HFFc6 (cell line): ENCODE data around the gene OAS2. TPM values are rescaled to one million over a fixed set of nuclear protein-coding genes. Genes with fewer than 3 reads are reported as not detected.

Source experiments
- DNase-seq: peaks from one replicate; pipeline ENCODE4 v3.0.0-alpha.2; 2018
- H3K27ac Mint-ChIP-seq: 2 replicates; pipeline ENCODE4 v1.8.0; 2020; ENCODE audit warnings: mild to moderate bottlenecking, mixed read lengths
- H3K27me3 Mint-ChIP-seq: 2 replicates; pipeline ENCODE4 v1.8.0; 2021; ENCODE audit warnings: mild to moderate bottlenecking, moderate library complexity, mixed read lengths; ENCODE audit not compliant: insufficient read depth
- H3K36me3 Mint-ChIP-seq: 2 replicates; pipeline ENCODE4 v1.8.0; 2021; ENCODE audit warnings: low read depth, mixed read lengths
- H3K4me1 Mint-ChIP-seq: 2 replicates; pipeline ENCODE4 v1.8.0; 2020; ENCODE audit warnings: low read depth, mixed read lengths
- H3K4me3 Mint-ChIP-seq: 2 replicates; pipeline ENCODE4 v1.8.0; 2020; ENCODE audit warnings: mild to moderate bottlenecking, moderate library complexity, mixed read lengths
- H3K9me3 Mint-ChIP-seq: 2 replicates; pipeline ENCODE4 v1.8.0; 2020; ENCODE audit warnings: mild to moderate bottlenecking, mixed read lengths
- total RNA-seq, 6 experiments: library from RNA; stranded (reverse); fragmentation: NEBNext Ultra II Directional; extraction: Animal tissue kit (Norgen Biotek cat#: 25700); gene quantifications; 2 replicates in 1 of 6; 3 replicates in 5 of 6; pipeline ENCODE4 v1.2.3, GENCODE V29; 2021
- TF ChIP-seq, protein P1 (sequence below): fragments of 200-600 bp; sonication (generic); IDR thresholded peaks from 2 replicates; pipeline ENCODE4 v1.5.0; 2021; ENCODE audit warnings: antibody characterized with exemption, mild to moderate bottlenecking

The OAS2 gene
- total RNA-seq, 6 experiments from 2014 or later, result 0.28 to 0.63 (median 0.47) TPM

DNA sequence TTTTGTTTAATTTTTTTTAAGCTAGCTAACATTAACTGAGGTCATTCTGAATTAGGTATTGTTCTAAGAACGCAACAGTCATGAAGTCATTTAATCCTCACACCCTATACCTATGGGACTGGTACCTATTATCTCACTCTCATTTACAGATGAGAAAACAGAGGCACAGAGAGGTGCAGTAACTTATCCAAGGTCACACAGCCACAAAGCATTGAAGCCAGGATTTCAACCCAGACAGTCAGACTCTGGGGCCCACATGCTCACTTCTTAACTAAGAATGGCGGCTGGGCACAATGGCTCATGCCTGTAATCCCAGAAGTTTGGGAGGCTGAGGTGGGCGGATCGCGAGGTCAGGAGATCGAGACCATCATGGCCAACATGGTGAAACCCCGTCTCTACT is 63.2 kb downstream of the OAS2 start:
- TF ChIP-seq, protein P1, sequence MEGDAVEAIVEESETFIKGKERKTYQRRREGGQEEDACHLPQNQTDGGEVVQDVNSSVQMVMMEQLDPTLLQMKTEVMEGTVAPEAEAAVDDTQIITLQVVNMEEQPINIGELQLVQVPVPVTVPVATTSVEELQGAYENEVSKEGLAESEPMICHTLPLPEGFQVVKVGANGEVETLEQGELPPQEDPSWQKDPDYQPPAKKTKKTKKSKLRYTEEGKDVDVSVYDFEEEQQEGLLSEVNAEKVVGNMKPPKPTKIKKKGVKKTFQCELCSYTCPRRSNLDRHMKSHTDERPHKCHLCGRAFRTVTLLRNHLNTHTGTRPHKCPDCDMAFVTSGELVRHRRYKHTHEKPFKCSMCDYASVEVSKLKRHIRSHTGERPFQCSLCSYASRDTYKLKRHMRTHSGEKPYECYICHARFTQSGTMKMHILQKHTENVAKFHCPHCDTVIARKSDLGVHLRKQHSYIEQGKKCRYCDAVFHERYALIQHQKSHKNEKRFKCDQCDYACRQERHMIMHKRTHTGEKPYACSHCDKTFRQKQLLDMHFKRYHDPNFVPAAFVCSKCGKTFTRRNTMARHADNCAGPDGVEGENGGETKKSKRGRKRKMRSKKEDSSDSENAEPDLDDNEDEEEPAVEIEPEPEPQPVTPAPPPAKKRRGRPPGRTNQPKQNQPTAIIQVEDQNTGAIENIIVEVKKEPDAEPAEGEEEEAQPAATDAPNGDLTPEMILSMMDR, result no peak
- Mint-ChIP-seq H3K9me3 (no peaks in the 10 kb centered on the region), H3K27me3 (peaks cover 5% of the 10 kb centered on the region), H3K36me3 (no peaks in the 10 kb centered on the region), H3K27ac (no peak overlapping the region), H3K4me3 (no peak overlapping the region), H3K4me1 (peaks cover 14% of the 10 kb centered on the region)
- DNase-seq, result no peak

- TF ChIP-seq, protein P1, result no peak
- H3K36me3 Mint-ChIP-seq, result no peaks in the 10 kb centered on the region
- H3K27ac Mint-ChIP-seq, result no peak overlapping the region
- H3K4me1 Mint-ChIP-seq, result peaks cover 14% of the 10 kb centered on the region
- no peak overlapping the region for H3K4me3 Mint-ChIP-seq
- peaks cover 8% of the 10 kb centered on the region for H3K27me3 Mint-ChIP-seq
- DNase-seq, result no peak
- H3K9me3 Mint-ChIP-seq, result no peaks in the 10 kb centered on the region
Observed at GRCh38 chr12:113043240-113043639, 64.9 kb downstream of the OAS2 start.

DNA sequence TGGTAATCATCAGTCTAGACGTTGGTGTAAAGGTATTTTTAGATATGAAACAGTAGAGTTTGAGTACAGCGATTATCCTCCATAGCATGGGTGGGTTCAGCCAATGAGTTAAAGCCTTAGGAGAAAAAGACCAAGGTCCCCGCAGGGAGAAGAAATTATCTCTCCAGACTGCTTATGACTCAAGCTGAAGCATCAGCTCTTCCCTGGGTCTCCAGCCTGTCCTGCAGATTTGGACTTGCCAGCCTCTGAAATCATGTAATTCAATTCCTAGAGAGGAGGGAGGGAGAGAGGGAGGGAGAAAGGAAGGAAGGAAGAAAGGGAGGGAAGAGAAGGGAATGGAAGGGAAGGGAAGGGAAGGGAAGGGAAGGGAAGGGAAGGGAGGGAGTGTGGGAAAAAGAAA is 66.2 kb downstream of the OAS2 start:
- TF ChIP-seq, protein P1, result no peak
- H3K27me3 Mint-ChIP-seq, result peaks cover 8% of the 10 kb centered on the region
- H3K4me1 Mint-ChIP-seq, result peaks cover 14% of the 10 kb centered on the region
- DNase-seq, result no peak
- no peaks in the 10 kb centered on the region for H3K9me3 Mint-ChIP-seq
- no peak overlapping the region for H3K4me3 Mint-ChIP-seq
- no peaks in the 10 kb centered on the region for H3K36me3 Mint-ChIP-seq
- no peak overlapping the region for H3K27ac Mint-ChIP-seq

DNA sequence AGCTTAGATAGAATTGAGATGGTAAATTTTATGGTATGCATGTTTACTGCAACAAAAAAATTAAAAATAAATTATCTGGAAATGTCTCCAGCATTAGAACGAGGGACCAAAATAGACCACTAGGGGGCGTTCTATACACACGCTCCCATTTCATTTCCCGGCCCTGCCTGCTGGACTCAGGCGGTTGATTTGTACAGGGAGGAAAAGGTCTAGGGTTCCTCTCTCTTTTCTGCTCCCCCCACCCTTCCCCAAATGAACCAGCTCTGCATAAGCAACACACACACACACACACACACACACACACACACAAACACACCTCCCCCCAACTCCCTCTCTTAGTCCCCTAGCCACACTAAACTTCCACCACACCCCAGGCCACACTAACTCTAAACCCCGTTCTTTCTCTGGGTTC is 70.4 kb downstream of the OAS2 start:
- Mint-ChIP-seq H3K36me3 (no peaks in the 10 kb centered on the region), H3K27ac (no peak overlapping the region), H3K27me3 (peaks cover 21% of the 10 kb centered on the region), H3K9me3 (no peaks in the 10 kb centered on the region), H3K4me1 (no peaks in the 10 kb centered on the region), H3K4me3 (no peak overlapping the region)
- DNase-seq, result peak; percentile 59
- TF ChIP-seq, protein P1, result peak; percentile 90

- H3K36me3 Mint-ChIP-seq, result no peaks in the 10 kb centered on the region
- H3K27me3 Mint-ChIP-seq, result peaks cover 24% of the 10 kb centered on the region
- H3K4me1 Mint-ChIP-seq, result no peaks in the 10 kb centered on the region
- no peaks in the 10 kb centered on the region for H3K9me3 Mint-ChIP-seq
- no peak for DNase-seq
- no peak overlapping the region for H3K4me3 Mint-ChIP-seq
- no peak overlapping the region for H3K27ac Mint-ChIP-seq
- TF ChIP-seq, protein P1, result peak; percentile 62
Observed at GRCh38 chr12:113049976-113050742, 71.8 kb downstream of the OAS2 start.
